NCI-H128 (cell line): ENCODE data around the gene SRL.
"Not testable (repeated sequence)": the region's sequence is repeated elsewhere in the genome, so short reads cannot be mapped to it uniquely, and the experiment has no call there.

Experiments
- DNase-seq: peaks from one replicate; lab custom pipeline; 2025; ENCODE audit not compliant: unreplicated experiment; lab: John Stamatoyannopoulos, UW

Gene SRL

GRCh38 chr16:4227040-4227332 is 14.9 kb downstream of the SRL start:
- DNase-seq = no peak

- no peak for DNase-seq
These were observed 15.4 kb downstream of the SRL start for GRCh38 chr16:4226251-4227039.

- no peak for DNase-seq
These were observed 16.8 kb downstream of the SRL start for GRCh38 chr16:4225075-4225474.

- no peak for DNase-seq
These were observed 21.5 kb downstream of the SRL start for GRCh38 chr16:4220358-4220757.

- peak; percentile 34 for DNase-seq
These were observed 23.7 kb downstream of the SRL start for GRCh38 chr16:4218202-4218601.

GRCh38 chr16:4217204-4218131 is 24.4 kb downstream of the SRL start:
- no peak for DNase-seq

GRCh38 chr16:4216596-4216995 is 25.3 kb downstream of the SRL start:
- no peak for DNase-seq

GRCh38 chr16:4215106-4215505 is 26.8 kb downstream of the SRL start:
- DNase-seq = no peak

GRCh38 chr16:4214215-4214621 is 27.7 kb downstream of the SRL start:
- no peak for DNase-seq

- DNase-seq = no peak
These were observed 28.1 kb downstream of the SRL start for GRCh38 chr16:4213737-4214136.

- no peak for DNase-seq
These were observed 29.0 kb downstream of the SRL start for GRCh38 chr16:4212934-4213296.

GRCh38 chr16:4212211-4212933 is 29.5 kb downstream of the SRL start:
- no peak for DNase-seq

GRCh38 chr16:4211445-4212210 is 30.3 kb downstream of the SRL start:
- not testable (repeated sequence) for DNase-seq

- DNase-seq = no peak
These were observed 32.2 kb downstream of the SRL start for GRCh38 chr16:4209666-4210065.

- DNase-seq = no peak
These were observed 33.5 kb downstream of the SRL start for GRCh38 chr16:4208341-4208751.

GRCh38 chr16:4207683-4208340 is 34.1 kb downstream of the SRL start:
- no peak for DNase-seq

GRCh38 chr16:4207229-4207628 is 34.7 kb downstream of the SRL start:
- no peak for DNase-seq

- no peak for DNase-seq
These were observed 35.2 kb downstream of the SRL start for GRCh38 chr16:4206680-4207079.

GRCh38 chr16:4205971-4206370 is 35.9 kb downstream of the SRL start:
- no peak for DNase-seq

GRCh38 chr16:4204521-4204920 is 37.4 kb downstream of the SRL start:
- DNase-seq = no peak
